ENCODE measurements around the gene ANLN. TPM values are rescaled to one million over a fixed set of nuclear protein-coding genes. Genes with fewer than 3 reads are reported as not detected.

Gene ANLN
- total RNA-seq, 1 experiment from 2014 or later, result 81.1 TPM

DNA sequence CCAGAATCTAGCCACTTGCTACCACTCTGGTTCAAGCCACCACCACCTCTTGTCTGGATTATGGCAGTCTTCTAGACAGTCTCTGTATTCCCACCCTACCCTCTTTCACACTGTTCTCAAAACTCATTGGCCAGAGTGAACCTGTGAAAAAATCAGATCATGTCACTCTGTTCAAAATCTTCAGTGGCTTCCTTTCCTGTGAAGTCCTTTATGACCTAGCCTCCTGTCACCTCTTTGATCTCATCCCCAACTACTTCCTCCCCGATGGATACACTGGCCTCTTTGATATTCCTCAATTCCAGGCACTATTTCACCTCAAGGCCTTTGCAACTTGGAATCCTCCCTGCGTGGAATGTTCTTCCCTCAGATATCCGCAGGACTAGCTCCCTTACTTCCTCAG lies 21.2 kb upstream of the ANLN start:
- no peak for ATAC-seq
- DNase-seq (ENCODE audit: low spot score), result no peak
- Mint-ChIP-seq H3K36me3 (no peaks in the 10 kb centered on the region), H3K4me1 (no peaks in the 10 kb centered on the region), H3K27ac (no peak overlapping the region), H3K4me3 (peak overlapping the region; percentile 45), H3K27me3 (ENCODE audit: low read depth) (peaks cover 65% of the 10 kb centered on the region), H3K9me3 (no peaks in the 10 kb centered on the region)
- ChIA-PET CTCF (no interaction called here), POLR2A (no interaction called here)
- TF ChIP-seq MYBL2 (CRISPR knock-in tag; IDR thresholded peaks at IDR 0.05), result no peak

GRCh38 chr7:36369171-36369570 lies 20.5 kb upstream of the ANLN start:
- no peak for DNase-seq (ENCODE audit: low spot score)
- Mint-ChIP-seq H3K27ac (no peak overlapping the region), H3K4me1 (no peaks in the 10 kb centered on the region), H3K4me3 (no peak overlapping the region), H3K9me3 (no peaks in the 10 kb centered on the region), H3K27me3 (ENCODE audit: low read depth) (peaks cover 59% of the 10 kb centered on the region), H3K36me3 (no peaks in the 10 kb centered on the region)
- ChIA-PET POLR2A (no interaction called here), CTCF (no interaction called here)
- ATAC-seq, result no peak
- TF ChIP-seq NR3C1 (CRISPR knock-in tag; conservative IDR thresholded peaks at IDR 0.05; ENCODE audit: low read depth) (no peak), ZMAT4 (CRISPR knock-in tag; IDR thresholded peaks at IDR 0.05) (no peak), SOX15 (CRISPR knock-in tag; IDR thresholded peaks at IDR 0.05) (no peak), NR1H2 (CRISPR knock-in tag; IDR thresholded peaks at IDR 0.05) (no peak), ZNF281 (CRISPR knock-in tag; IDR thresholded peaks at IDR 0.05) (no peak), CBFB (CRISPR knock-in tag; IDR thresholded peaks at IDR 0.05; ENCODE audit: low read depth) (no peak), USF2 (CRISPR knock-in tag; IDR thresholded peaks at IDR 0.05) (no peak), FOXK1 (CRISPR knock-in tag; IDR thresholded peaks at IDR 0.05) (no peak), NR2C2 (CRISPR knock-in tag; IDR thresholded peaks at IDR 0.05) (no peak), ZNF232 (CRISPR knock-in tag; IDR thresholded peaks at IDR 0.05) (no peak), TEAD1 (CRISPR knock-in tag; IDR thresholded peaks at IDR 0.05) (no peak), SMAD3 (CRISPR knock-in tag; IDR thresholded peaks at IDR 0.05; ENCODE audit: borderline replicate concordance) (no peak), NFE2L1 (CRISPR knock-in tag; IDR thresholded peaks at IDR 0.05) (no peak)
- TF ChIP-seq, protein P1, sequence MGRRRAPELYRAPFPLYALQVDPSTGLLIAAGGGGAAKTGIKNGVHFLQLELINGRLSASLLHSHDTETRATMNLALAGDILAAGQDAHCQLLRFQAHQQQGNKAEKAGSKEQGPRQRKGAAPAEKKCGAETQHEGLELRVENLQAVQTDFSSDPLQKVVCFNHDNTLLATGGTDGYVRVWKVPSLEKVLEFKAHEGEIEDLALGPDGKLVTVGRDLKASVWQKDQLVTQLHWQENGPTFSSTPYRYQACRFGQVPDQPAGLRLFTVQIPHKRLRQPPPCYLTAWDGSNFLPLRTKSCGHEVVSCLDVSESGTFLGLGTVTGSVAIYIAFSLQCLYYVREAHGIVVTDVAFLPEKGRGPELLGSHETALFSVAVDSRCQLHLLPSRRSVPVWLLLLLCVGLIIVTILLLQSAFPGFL (CRISPR knock-in tag; IDR thresholded peaks at IDR 0.05; ENCODE audit: borderline replicate concordance), result no peak
- TF ChIP-seq, protein P2, sequence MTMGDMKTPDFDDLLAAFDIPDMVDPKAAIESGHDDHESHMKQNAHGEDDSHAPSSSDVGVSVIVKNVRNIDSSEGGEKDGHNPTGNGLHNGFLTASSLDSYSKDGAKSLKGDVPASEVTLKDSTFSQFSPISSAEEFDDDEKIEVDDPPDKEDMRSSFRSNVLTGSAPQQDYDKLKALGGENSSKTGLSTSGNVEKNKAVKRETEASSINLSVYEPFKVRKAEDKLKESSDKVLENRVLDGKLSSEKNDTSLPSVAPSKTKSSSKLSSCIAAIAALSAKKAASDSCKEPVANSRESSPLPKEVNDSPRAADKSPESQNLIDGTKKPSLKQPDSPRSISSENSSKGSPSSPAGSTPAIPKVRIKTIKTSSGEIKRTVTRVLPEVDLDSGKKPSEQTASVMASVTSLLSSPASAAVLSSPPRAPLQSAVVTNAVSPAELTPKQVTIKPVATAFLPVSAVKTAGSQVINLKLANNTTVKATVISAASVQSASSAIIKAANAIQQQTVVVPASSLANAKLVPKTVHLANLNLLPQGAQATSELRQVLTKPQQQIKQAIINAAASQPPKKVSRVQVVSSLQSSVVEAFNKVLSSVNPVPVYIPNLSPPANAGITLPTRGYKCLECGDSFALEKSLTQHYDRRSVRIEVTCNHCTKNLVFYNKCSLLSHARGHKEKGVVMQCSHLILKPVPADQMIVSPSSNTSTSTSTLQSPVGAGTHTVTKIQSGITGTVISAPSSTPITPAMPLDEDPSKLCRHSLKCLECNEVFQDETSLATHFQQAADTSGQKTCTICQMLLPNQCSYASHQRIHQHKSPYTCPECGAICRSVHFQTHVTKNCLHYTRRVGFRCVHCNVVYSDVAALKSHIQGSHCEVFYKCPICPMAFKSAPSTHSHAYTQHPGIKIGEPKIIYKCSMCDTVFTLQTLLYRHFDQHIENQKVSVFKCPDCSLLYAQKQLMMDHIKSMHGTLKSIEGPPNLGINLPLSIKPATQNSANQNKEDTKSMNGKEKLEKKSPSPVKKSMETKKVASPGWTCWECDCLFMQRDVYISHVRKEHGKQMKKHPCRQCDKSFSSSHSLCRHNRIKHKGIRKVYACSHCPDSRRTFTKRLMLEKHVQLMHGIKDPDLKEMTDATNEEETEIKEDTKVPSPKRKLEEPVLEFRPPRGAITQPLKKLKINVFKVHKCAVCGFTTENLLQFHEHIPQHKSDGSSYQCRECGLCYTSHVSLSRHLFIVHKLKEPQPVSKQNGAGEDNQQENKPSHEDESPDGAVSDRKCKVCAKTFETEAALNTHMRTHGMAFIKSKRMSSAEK (CRISPR knock-in tag; IDR thresholded peaks at IDR 0.05; ENCODE audit: borderline replicate concordance), result no peak

Data from WTC11 (cell line).